GM12873 (cell line): ENCODE measurements around the gene GPR15.

ENCODE experiments used
- CTCF ChIP-seq: IDR thresholded peaks from 2 replicates; pipeline ENCODE4 v1.5.1; 2012; ENCODE audit warnings: low read depth, mild to moderate bottlenecking, moderate library complexity, low read length, control low read depth; ENCODE audit not compliant: insufficient read depth; ENCODE audit errors: missing control alignments

GPR15 gene

GRCh38 chr3:98557324-98558010 is 25.7 kb downstream of the GPR15 start:
- no peak for TF ChIP-seq CTCF

GRCh38 chr3:98558100-98558827 is 26.5 kb downstream of the GPR15 start:
- TF ChIP-seq CTCF: no peak

GRCh38 chr3:98560911-98561310 is 29.1 kb downstream of the GPR15 start:
- no peak for TF ChIP-seq CTCF

GRCh38 chr3:98561727-98562521 is 30.1 kb downstream of the GPR15 start:
- no peak for TF ChIP-seq CTCF

- TF ChIP-seq CTCF: no peak
Observed at GRCh38 chr3:98563661-98564281, 32.0 kb downstream of the GPR15 start.

GRCh38 chr3:98564282-98565005 is 32.7 kb downstream of the GPR15 start:
- TF ChIP-seq CTCF: no peak

- no peak for TF ChIP-seq CTCF
Observed at GRCh38 chr3:98565237-98565643, 33.5 kb downstream of the GPR15 start.
